Measurements from ENCODE around the gene COL25A1. TPM values are rescaled to one million over a fixed set of nuclear protein-coding genes. Genes with fewer than 3 reads are reported as not detected.

COL25A1 gene
- total RNA-seq, 1 experiment from 2014 or later: not detected

DNA sequence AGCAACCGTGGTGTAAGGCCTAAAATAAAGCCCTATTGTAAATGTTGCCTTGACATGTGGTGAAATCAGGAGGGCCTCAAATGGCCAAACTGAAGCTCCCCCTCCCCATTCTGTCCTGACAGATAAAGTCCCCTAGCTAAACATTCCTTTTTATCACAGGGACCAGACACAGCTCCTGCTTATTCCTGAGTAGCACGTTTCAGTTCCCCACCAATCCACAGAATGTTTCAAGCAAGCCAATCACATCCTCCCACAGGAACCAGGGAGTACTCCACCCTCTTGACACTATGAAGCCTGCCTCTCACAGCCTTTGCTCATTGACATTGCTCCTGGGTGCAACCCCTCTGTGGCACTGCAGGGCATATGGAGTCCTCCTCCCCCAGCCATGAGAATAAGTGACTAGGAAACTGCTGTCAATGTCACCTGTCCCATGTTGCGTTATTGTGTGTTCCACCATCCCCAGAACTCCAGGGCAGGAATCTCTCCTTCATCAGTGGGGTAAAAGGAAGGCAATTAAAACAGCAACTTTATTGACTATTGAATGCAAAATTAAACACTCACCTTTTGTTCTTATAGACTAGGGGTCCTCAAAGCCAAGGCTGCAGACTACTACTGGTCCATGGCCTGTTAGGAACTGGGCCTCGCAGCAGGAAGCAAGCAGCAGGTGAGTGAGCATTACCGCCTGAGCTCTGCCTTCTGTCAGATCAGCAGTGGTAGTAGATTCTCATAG lies 128.1 kb downstream of the COL25A1 start:
- no peak overlapping the region for H2AFZ ChIP-seq (ENCODE audit: low read depth, low read length, poor library complexity, severe bottlenecking)
- ATAC-seq (no peak), DNase-seq (ENCODE audit: low read depth, low spot score) (no peak)
- CTCF ChIA-PET: no interaction called here
- no TSS peak for BruUV-seq (replicated peaks)
- no peaks in the 10 kb centered on the region for H3K9me3 ChIP-seq (ENCODE audit: control insufficient read depth in 1 of 2, insufficient read depth in 1 of 2, low read depth in 1 of 2, low read length in 2 of 2)
- POLR2A ChIA-PET: no interaction called here
- H3K36me3 ChIP-seq (ENCODE audit: control insufficient read depth in 1 of 2, insufficient read depth in 2 of 2, low read length in 2 of 2): no peaks in the 10 kb centered on the region
- H4K20me1 ChIP-seq (ENCODE audit: insufficient read depth): no peaks in the 10 kb centered on the region
- H3K27me3 ChIP-seq (ENCODE audit: insufficient read depth, low read length): peaks cover 42% of the 10 kb centered on the region
- H3K4me2 ChIP-seq (ENCODE audit: low read length): no peak overlapping the region
- no peak overlapping the region for H3K4me3 ChIP-seq (replicated peaks in 1 of 2; ENCODE audit: low read depth in 1 of 2, low read length in 2 of 2)
- no peaks in the 10 kb centered on the region for H3K4me1 ChIP-seq (ENCODE audit: control insufficient read depth in 1 of 2, insufficient read depth in 2 of 2, low read length in 2 of 2)
- H3K9ac ChIP-seq (ENCODE audit: low read length): no peak overlapping the region
- intact Hi-C loops (cut with micrococcal nuclease): no loop called here
- no peak overlapping the region for H3K27ac ChIP-seq (ENCODE audit: low read depth, low read length)
- H3K9me2 ChIP-seq (ENCODE audit: insufficient read depth): no peaks in the 10 kb centered on the region
- no peaks in the 10 kb centered on the region for H3K79me2 ChIP-seq (ENCODE audit: insufficient read depth, low read length)
- RAD21 ChIA-PET (ENCODE audit: low non-redundant PET in 1 of 2, low total read pairs in 2 of 2, uncharacterized antibody in 2 of 2, unreplicated experiment in 2 of 2): no interaction called here
- TF ChIP-seq SRF (IDR thresholded peaks at IDR 0.05; ENCODE audit: low read depth) (no peak), SIN3A (IDR thresholded peaks at IDR 0.05; ENCODE audit: low read depth) (no peak), EGR1 (IDR thresholded peaks at IDR 0.05; ENCODE audit: low read depth) (no peak), RAD21 (IDR thresholded peaks at IDR 0.05; ENCODE audit: low read depth) (no peak), FOSL1 (IDR thresholded peaks at IDR 0.05; ENCODE audit: low read depth) (no peak), POLR2A (IDR thresholded peaks at IDR 0.05; ENCODE audit: borderline replicate concordance, extremely low read depth, insufficient read depth, insufficient read length) (no peak), TCF7L2 (IDR thresholded peaks at IDR 0.05; ENCODE audit: borderline replicate concordance, extremely low read depth, insufficient read depth, insufficient read length) (no peak), POLR2AphosphoS5 (IDR thresholded peaks at IDR 0.05; ENCODE audit: low read depth, low read length) (no peak)
- TF ChIP-seq, protein P1, sequence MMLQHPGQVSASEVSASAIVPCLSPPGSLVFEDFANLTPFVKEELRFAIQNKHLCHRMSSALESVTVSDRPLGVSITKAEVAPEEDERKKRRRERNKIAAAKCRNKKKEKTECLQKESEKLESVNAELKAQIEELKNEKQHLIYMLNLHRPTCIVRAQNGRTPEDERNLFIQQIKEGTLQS (IDR thresholded peaks at IDR 0.05): no peak
- TF ChIP-seq, protein P2, sequence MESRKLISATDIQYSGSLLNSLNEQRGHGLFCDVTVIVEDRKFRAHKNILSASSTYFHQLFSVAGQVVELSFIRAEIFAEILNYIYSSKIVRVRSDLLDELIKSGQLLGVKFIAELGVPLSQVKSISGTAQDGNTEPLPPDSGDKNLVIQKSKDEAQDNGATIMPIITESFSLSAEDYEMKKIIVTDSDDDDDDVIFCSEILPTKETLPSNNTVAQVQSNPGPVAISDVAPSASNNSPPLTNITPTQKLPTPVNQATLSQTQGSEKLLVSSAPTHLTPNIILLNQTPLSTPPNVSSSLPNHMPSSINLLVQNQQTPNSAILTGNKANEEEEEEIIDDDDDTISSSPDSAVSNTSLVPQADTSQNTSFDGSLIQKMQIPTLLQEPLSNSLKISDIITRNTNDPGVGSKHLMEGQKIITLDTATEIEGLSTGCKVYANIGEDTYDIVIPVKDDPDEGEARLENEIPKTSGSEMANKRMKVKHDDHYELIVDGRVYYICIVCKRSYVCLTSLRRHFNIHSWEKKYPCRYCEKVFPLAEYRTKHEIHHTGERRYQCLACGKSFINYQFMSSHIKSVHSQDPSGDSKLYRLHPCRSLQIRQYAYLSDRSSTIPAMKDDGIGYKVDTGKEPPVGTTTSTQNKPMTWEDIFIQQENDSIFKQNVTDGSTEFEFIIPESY (IDR thresholded peaks at IDR 0.05; ENCODE audit: extremely low read depth, insufficient replicate concordance, low read length): no peak
- TF ChIP-seq, protein P3, sequence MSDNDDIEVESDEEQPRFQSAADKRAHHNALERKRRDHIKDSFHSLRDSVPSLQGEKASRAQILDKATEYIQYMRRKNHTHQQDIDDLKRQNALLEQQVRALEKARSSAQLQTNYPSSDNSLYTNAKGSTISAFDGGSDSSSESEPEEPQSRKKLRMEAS (IDR thresholded peaks at IDR 0.05): no peak
- TF ChIP-seq, protein P4, sequence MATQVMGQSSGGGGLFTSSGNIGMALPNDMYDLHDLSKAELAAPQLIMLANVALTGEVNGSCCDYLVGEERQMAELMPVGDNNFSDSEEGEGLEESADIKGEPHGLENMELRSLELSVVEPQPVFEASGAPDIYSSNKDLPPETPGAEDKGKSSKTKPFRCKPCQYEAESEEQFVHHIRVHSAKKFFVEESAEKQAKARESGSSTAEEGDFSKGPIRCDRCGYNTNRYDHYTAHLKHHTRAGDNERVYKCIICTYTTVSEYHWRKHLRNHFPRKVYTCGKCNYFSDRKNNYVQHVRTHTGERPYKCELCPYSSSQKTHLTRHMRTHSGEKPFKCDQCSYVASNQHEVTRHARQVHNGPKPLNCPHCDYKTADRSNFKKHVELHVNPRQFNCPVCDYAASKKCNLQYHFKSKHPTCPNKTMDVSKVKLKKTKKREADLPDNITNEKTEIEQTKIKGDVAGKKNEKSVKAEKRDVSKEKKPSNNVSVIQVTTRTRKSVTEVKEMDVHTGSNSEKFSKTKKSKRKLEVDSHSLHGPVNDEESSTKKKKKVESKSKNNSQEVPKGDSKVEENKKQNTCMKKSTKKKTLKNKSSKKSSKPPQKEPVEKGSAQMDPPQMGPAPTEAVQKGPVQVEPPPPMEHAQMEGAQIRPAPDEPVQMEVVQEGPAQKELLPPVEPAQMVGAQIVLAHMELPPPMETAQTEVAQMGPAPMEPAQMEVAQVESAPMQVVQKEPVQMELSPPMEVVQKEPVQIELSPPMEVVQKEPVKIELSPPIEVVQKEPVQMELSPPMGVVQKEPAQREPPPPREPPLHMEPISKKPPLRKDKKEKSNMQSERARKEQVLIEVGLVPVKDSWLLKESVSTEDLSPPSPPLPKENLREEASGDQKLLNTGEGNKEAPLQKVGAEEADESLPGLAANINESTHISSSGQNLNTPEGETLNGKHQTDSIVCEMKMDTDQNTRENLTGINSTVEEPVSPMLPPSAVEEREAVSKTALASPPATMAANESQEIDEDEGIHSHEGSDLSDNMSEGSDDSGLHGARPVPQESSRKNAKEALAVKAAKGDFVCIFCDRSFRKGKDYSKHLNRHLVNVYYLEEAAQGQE (IDR thresholded peaks at IDR 0.05; ENCODE audit: low read depth): no peak
